Natural killer cell (primary cell): ENCODE data around the gene FUBP3. TPM values are rescaled to one million over a fixed set of nuclear protein-coding genes. Genes with fewer than 3 reads are reported as not detected.
"Not testable (repeated sequence)": the region's sequence is repeated elsewhere in the genome, so short reads cannot be mapped to it uniquely, and the experiment has no call there.

Source experiments
- ATAC-seq, 3 donors: fragments of 150-1000 bp in 2 of 3; fragments of 200-7000 bp in 1 of 3; cut with Tn5 transposase; 1 replicate in 1 of 3; 2 replicates in 2 of 3; pipeline ENCODE4 v1.10.0; 2021; ENCODE audit warnings: mild to moderate bottlenecking in 2 of 3, moderate library complexity in 2 of 3
- DNase-seq, 2 donors: peaks; one replicate each; pipeline versions ENCODE4 v3.0.0 to v3.0.0-alpha.2; 2013 to 2021; ENCODE audit warnings: mixed read lengths in 1 of 2
- H3K27ac ChIP-seq: one replicate; pipeline ENCODE4 v1.5.1; 2013; ENCODE audit warnings: mild to moderate bottlenecking, low read length
- H3K27me3 ChIP-seq: one replicate; pipeline ENCODE4 v1.6.1; 2013; ENCODE audit warnings: low read length; ENCODE audit not compliant: control insufficient read depth, insufficient read depth
- H3K36me3 ChIP-seq: one replicate; pipeline ENCODE4 v1.6.1; 2013; ENCODE audit warnings: low read length; ENCODE audit not compliant: control insufficient read depth, insufficient read depth
- H3K4me1 ChIP-seq: one replicate; pipeline ENCODE4 v1.6.1; 2013; ENCODE audit warnings: low read length; ENCODE audit not compliant: control insufficient read depth, insufficient read depth
- H3K4me3 ChIP-seq: one replicate; pipeline ENCODE4 v1.5.1; 2013; ENCODE audit warnings: low read length
- H3K9me3 ChIP-seq: one replicate; pipeline ENCODE4 v1.6.1; 2013; ENCODE audit warnings: low read length; ENCODE audit not compliant: control insufficient read depth, insufficient read depth
- H3K27ac Mint-ChIP-seq, 2 donors: one replicate each; pipeline ENCODE4 v1.8.0; 2022; ENCODE audit warnings: mild to moderate bottlenecking in 2 of 2, mixed read lengths in 2 of 2, moderate library complexity in 1 of 2
- H3K27me3 Mint-ChIP-seq, 2 donors: one replicate each; pipeline ENCODE4 v1.8.0; 2022; ENCODE audit warnings: low read depth in 2 of 2, mixed read lengths in 2 of 2
- H3K36me3 Mint-ChIP-seq: one replicate; pipeline ENCODE4 v1.8.0; 2022; ENCODE audit warnings: mixed read lengths
- H3K4me1 Mint-ChIP-seq, 2 donors: one replicate each; pipeline ENCODE4 v1.8.0; 2022; ENCODE audit warnings: mixed read lengths in 2 of 2
- H3K4me3 Mint-ChIP-seq: one replicate; pipeline ENCODE4 v1.8.0; 2022; ENCODE audit warnings: mild to moderate bottlenecking, moderate library complexity, mixed read lengths
- H3K9me3 Mint-ChIP-seq, 2 donors: one replicate each; pipeline ENCODE4 v1.8.0; 2022; ENCODE audit warnings: mixed read lengths in 2 of 2
- WGBS: methylation state at CpG from one replicate; pipeline ENCODE4 v1.1.7; 2013; ENCODE audit warnings: missing lambda C conversion rate; ENCODE audit not compliant: insufficient coverage; 5-methylcytosine and 5-hydroxymethylcytosine counted together
- intact Hi-C: fragments of 100-400 bp; cut with micrococcal nuclease; formaldehyde crosslinking; loops from one replicate; pipeline ENCODE4 v1.14.2; 2022
- total RNA-seq, 4 donors: library from RNA; stranded (reverse); fragments of 120-200 nt in 1 of 4; gene quantifications; one replicate each; pipeline versions ENCODE4 v1.2.3 to v1.2.4, GENCODE V29; 2013 to 2022
- TF ChIP-seq, protein P1 (sequence below): fragments of 200-600 bp; IDR thresholded peaks from one replicate; pipeline ENCODE4 v1.8.0; 2022; ENCODE audit warnings: antibody characterized with exemption

FUBP3 gene
- total RNA-seq, 3 donors from 2014 or later (not counting 1 experiment from before 2014, with no cell fraction given) = 40.8 to 45.2 (median 41.3) TPM

DNA sequence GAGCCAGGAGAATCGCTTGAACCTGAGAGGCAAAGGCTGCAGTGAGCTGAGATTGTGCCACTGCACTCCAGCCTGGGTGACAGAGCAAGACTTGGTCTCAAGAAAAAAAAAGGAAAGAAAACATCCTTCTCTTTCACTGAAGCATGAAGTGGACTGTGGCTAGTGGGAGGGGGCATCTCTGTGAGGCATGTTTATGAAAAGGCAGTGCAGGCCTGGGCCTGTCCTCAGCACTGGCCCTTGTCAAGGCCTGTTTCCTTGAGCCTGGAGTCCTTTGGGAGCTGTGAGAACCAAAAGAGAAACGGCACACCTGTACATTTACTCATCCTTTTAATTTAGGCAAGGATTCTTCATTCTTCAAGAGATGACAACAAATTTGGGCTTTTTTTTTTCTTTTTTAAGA, 18.3 kb upstream of the FUBP3 start:
- Histone ChIP-seq H3K4me3 (no peak overlapping the region), H3K4me1 (no peaks in the 10 kb centered on the region), H3K9me3 (no peaks in the 10 kb centered on the region), H3K36me3 (no peaks in the 10 kb centered on the region), H3K27me3 (no peaks in the 10 kb centered on the region), H3K27ac (no peak overlapping the region)
- DNase-seq (no peak), ATAC-seq (no peak)
- TF ChIP-seq, protein P1, sequence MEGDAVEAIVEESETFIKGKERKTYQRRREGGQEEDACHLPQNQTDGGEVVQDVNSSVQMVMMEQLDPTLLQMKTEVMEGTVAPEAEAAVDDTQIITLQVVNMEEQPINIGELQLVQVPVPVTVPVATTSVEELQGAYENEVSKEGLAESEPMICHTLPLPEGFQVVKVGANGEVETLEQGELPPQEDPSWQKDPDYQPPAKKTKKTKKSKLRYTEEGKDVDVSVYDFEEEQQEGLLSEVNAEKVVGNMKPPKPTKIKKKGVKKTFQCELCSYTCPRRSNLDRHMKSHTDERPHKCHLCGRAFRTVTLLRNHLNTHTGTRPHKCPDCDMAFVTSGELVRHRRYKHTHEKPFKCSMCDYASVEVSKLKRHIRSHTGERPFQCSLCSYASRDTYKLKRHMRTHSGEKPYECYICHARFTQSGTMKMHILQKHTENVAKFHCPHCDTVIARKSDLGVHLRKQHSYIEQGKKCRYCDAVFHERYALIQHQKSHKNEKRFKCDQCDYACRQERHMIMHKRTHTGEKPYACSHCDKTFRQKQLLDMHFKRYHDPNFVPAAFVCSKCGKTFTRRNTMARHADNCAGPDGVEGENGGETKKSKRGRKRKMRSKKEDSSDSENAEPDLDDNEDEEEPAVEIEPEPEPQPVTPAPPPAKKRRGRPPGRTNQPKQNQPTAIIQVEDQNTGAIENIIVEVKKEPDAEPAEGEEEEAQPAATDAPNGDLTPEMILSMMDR = no peak
- Mint-ChIP-seq H3K4me3 (no peak overlapping the region), H3K27ac (no peak overlapping the region), H3K36me3 (no peaks in the 10 kb centered on the region), H3K4me1 (no peaks in the 10 kb centered on the region), H3K9me3 (no peaks in the 10 kb centered on the region), H3K27me3 (peaks cover 6 to 28% of the 10 kb centered on the region in 2 donors)
- intact Hi-C loops = no loop called here
- WGBS = 82% methylated on average over 2 of the region's 2 CpGs

DNA sequence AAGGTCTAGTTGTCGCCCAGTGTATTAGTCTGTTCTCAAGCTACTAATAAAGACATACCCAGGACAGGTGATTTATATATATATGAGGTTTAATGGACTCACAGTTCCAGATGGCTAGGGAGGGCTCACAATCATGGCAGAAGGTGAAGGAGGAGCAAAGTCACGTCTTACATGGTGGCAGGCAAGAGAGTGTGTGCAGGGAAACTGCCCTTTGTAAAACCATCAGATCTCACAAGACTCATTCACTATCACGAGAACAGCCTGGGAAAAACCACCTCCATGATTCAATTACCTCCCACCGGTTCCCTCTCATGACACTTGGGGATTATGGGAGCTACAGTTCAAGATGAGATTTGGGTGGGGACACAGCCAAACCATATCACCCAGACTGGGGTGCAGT, 16.9 kb upstream of the FUBP3 start:
- H3K27me3 ChIP-seq, ATAC-seq, H3K27ac Mint-ChIP-seq, H3K4me3 Mint-ChIP-seq, H3K27ac ChIP-seq, intact Hi-C loops, H3K36me3 ChIP-seq, H3K4me3 ChIP-seq, H3K9me3 Mint-ChIP-seq, H3K4me1 ChIP-seq, H3K36me3 Mint-ChIP-seq, H3K9me3 ChIP-seq, H3K4me1 Mint-ChIP-seq, DNase-seq: not testable (repeated sequence)
- 79% methylated on average over 3 of the region's 4 CpGs for WGBS
- peaks cover 6 to 22% of the 10 kb centered on the region in 2 donors for H3K27me3 Mint-ChIP-seq

GRCh38 chr9:130563797-130564196, 15.6 kb upstream of the FUBP3 start:
- Mint-ChIP-seq H3K27me3 (peaks cover 6 to 22% of the 10 kb centered on the region in 2 donors), H3K4me1 (no peaks in the 10 kb centered on the region), H3K4me3 (no peak overlapping the region), H3K27ac (no peak overlapping the region), H3K9me3 (no peaks in the 10 kb centered on the region), H3K36me3 (no peaks in the 10 kb centered on the region)
- TF ChIP-seq, protein P1 = no peak
- H3K4me3 ChIP-seq = no peak overlapping the region
- H3K9me3 ChIP-seq = no peaks in the 10 kb centered on the region
- H3K27me3 ChIP-seq = no peaks in the 10 kb centered on the region
- no peaks in the 10 kb centered on the region for H3K4me1 ChIP-seq
- 97% methylated on average over 5 of the region's 7 CpGs for WGBS
- DNase-seq (no peak), ATAC-seq (no peak)
- H3K36me3 ChIP-seq = no peaks in the 10 kb centered on the region
- no peak overlapping the region for H3K27ac ChIP-seq
- intact Hi-C loops = no loop called here

DNA sequence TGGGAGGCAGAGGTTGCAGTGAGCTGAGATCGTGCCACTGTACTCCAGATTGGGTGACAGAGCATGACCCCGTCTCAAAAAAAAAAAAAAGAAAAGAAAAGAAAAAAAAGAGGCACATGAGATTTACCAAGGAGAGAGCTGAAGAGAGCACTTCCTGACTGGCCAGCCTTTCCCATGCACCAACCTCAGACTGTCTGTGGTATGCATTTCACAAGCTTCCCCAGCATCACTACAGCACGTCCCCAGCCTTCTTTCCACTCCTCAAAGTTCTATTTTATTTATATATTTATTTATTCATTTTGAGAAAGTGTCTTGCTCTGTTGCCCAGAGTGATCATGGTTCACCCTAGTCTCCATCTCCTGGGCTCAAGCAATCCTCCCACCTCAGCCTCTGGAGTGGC, 13.6 kb upstream of the FUBP3 start:
- H3K27ac ChIP-seq = no peak overlapping the region
- no peaks in the 10 kb centered on the region for H3K36me3 Mint-ChIP-seq
- H3K9me3 Mint-ChIP-seq = no peaks in the 10 kb centered on the region
- no peak overlapping the region for H3K4me3 ChIP-seq
- no peaks in the 10 kb centered on the region for H3K9me3 ChIP-seq
- intact Hi-C loops = no loop called here
- ATAC-seq (no peak), DNase-seq (no peak)
- no peaks in the 10 kb centered on the region for H3K27me3 ChIP-seq
- no peaks in the 10 kb centered on the region for H3K36me3 ChIP-seq
- no peaks in the 10 kb centered on the region for H3K4me1 Mint-ChIP-seq
- WGBS = 79% methylated on average over 2 of the region's 3 CpGs
- no peak overlapping the region for H3K27ac Mint-ChIP-seq
- H3K27me3 Mint-ChIP-seq = peaks cover 6 to 22% of the 10 kb centered on the region in 2 donors
- TF ChIP-seq, protein P1 = no peak
- H3K4me1 ChIP-seq = no peaks in the 10 kb centered on the region
- H3K4me3 Mint-ChIP-seq = no peak overlapping the region
